Measurements from ENCODE around the gene MPC1.

- TF ChIP-seq CTCF (IDR thresholded peaks at IDR 0.05), result no peak
- no peak for TF ChIP-seq ZFX (IDR thresholded peaks at IDR 0.05; ENCODE audit: borderline replicate concordance)
Observed at GRCh38 chr6:166369782-166370181, 13.0 kb downstream of the MPC1 start.
